Transverse colon (tissue), 3 donors: ENCODE measurements around the gene CACNA2D4.

ENCODE experiments used
- EP300 ChIP-seq: sonication (generic); formaldehyde crosslinking; IDR thresholded peaks from one replicate; pipeline ENCODE4 v1.6.1; 2017; ENCODE audit warnings: antibody characterized with exemption, low read depth
- POLR2A ChIP-seq: fragments of 450-650 bp; IDR thresholded peaks from one replicate; pipeline ENCODE4 v1.6.1; 2016; ENCODE audit warnings: antibody characterized with exemption, mild to moderate bottlenecking, moderate library complexity
- TF ChIP-seq, protein P1 (sequence below), 5 experiments: fragments of 200-600 bp in 3 of 5; fragments of 450-650 bp in 2 of 5; sonication (generic) in 3 of 5; IDR thresholded peaks; 1 replicate in 2 of 5; 2 replicates in 3 of 5; pipeline ENCODE4 v1.5.1; 2016 to 2017; ENCODE audit warnings: antibody characterized with exemption in 5 of 5, inconsistent platforms in 3 of 5, mild to moderate bottlenecking in 2 of 5, moderate library complexity in 1 of 5

DNA sequence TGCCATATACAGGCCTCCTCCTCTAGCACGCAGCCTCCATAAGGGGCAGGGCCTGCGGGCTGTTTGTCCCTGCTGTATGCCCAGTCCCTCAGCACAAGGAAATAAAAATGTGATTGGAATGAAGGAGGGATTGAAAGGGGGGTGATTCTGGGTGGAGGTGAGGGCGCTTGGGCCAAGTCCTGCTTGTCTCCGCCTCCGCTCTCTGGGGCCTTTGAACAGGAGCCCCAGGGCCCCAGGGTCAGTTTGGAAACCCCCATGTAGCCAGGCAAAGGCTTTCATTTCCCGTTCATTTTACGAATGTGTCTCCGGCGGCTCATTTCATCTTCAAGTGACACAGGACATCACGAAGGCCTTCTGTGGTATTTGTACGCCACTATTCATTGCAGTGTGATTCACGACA is 4.5 kb upstream of the CACNA2D4 start:
- TF ChIP-seq, protein P1, sequence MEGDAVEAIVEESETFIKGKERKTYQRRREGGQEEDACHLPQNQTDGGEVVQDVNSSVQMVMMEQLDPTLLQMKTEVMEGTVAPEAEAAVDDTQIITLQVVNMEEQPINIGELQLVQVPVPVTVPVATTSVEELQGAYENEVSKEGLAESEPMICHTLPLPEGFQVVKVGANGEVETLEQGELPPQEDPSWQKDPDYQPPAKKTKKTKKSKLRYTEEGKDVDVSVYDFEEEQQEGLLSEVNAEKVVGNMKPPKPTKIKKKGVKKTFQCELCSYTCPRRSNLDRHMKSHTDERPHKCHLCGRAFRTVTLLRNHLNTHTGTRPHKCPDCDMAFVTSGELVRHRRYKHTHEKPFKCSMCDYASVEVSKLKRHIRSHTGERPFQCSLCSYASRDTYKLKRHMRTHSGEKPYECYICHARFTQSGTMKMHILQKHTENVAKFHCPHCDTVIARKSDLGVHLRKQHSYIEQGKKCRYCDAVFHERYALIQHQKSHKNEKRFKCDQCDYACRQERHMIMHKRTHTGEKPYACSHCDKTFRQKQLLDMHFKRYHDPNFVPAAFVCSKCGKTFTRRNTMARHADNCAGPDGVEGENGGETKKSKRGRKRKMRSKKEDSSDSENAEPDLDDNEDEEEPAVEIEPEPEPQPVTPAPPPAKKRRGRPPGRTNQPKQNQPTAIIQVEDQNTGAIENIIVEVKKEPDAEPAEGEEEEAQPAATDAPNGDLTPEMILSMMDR (IDR thresholded peaks at IDR 0.05) = no peak
- TF ChIP-seq POLR2A (no peak), EP300 (no peak)
